Loucy (cell line): ENCODE measurements around the gene TWNK.

Source experiments
- CTCF ChIP-seq: fragments of 200-600 bp; sonication (generic); conservative IDR thresholded peaks from 2 replicates; pipeline ENCODE4 v1.5.1; 2014; ENCODE audit warnings: mild to moderate bottlenecking, antibody characterized with exemption, low read length
- EZH2phosphoT487 ChIP-seq: fragments of 200-600 bp; IDR thresholded peaks from 2 replicates; pipeline ENCODE4 v1.6.1; 2018; ENCODE audit warnings: antibody characterized with exemption, mild to moderate bottlenecking, moderate library complexity, borderline replicate concordance

GRCh38 chr10:100972904-100973535 lies 14.3 kb upstream of the TWNK start:
- no peak for TF ChIP-seq CTCF
- no peak for TF ChIP-seq EZH2phosphoT487
